LNCAP (cell line): Measurements from ENCODE around the gene SETBP1.

Experiments used
- CTCF ChIP-seq: fragments of 450-650 bp; IDR thresholded peaks from 2 replicates; pipeline ENCODE4 v1.5.1; 2017; ENCODE audit warnings: mild to moderate bottlenecking

Gene SETBP1

GRCh38 chr18:44804033-44804432 is 123.3 kb downstream of the SETBP1 start:
- TF ChIP-seq CTCF, result no peak

- no peak for TF ChIP-seq CTCF
These were observed 124.5 kb downstream of the SETBP1 start for GRCh38 chr18:44805176-44805575.

GRCh38 chr18:44805643-44806042 is 125.0 kb downstream of the SETBP1 start:
- TF ChIP-seq CTCF, result no peak

- no peak for TF ChIP-seq CTCF
These were observed 127.1 kb downstream of the SETBP1 start for GRCh38 chr18:44807766-44808165.

- no peak for TF ChIP-seq CTCF
These were observed 131.0 kb downstream of the SETBP1 start for GRCh38 chr18:44811572-44812125.

DNA sequence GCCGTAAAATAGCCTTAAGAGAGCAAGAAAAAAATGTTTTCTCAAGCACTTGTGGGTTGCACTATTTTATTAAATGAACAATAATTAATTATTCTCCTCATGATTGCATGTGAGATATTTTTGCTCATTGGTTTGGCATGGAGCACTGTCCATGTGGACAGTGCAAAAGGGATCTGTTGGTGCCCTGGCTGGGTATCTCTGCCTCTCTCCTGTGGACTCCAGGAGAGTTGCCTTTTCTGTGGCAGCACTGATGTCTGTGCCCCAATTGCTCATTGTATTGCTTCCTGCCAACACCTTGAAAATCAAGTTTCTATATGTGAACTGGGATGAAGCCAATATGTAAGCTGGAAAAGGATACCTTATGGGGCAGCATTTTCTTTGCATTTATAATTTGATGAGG is 131.7 kb downstream of the SETBP1 start:
- no peak for TF ChIP-seq CTCF

GRCh38 chr18:44813586-44813985 is 132.9 kb downstream of the SETBP1 start:
- TF ChIP-seq CTCF, result no peak

GRCh38 chr18:44815108-44815507 is 134.4 kb downstream of the SETBP1 start:
- no peak for TF ChIP-seq CTCF
